ENCODE results near the gene IL21R. TPM values are rescaled to one million over a fixed set of nuclear protein-coding genes. Genes with fewer than 3 reads are reported as not detected.

Gene IL21R
- total and polyA plus RNA-seq, 3 donors from 2014 or later = 0.31 to 2.3 (median 0.87) TPM

DNA sequence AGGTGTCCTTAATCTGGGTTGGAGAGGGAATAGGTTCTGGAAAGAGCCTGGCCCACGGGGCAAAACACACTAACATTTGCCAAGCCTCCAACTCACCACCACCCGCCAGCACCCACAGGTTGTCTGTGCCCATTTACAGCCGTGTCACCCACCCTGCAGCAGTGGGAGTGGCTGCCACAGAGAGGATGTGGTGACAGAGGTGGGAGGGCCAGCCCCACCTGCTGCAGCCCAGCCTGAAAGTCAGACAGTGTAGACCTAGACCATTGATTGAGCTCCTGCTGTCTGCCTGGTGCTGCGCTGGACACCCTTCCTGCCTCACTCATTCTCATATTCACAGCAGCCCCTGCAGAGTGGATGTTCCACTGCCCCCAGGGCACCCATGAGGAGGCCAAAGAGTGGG is 44.7 kb downstream of the IL21R start:
- H3K27ac ChIP-seq = no peak overlapping the region
- 84% methylated on average over 3 to 4 of the region's 4 CpGs for WGBS, 2 donors
- no peak for DNase-seq
- intact Hi-C loops (cut with DNase I; ENCODE audit: low total_unique reads) = no loop called here
- no peaks in the 10 kb centered on the region for H3K4me1 ChIP-seq
- H3K27me3 ChIP-seq = no peaks in the 10 kb centered on the region
- H3K4me3 ChIP-seq = no peak overlapping the region
- no peaks in the 10 kb centered on the region for H3K9me3 ChIP-seq
- TF ChIP-seq, protein P1, sequence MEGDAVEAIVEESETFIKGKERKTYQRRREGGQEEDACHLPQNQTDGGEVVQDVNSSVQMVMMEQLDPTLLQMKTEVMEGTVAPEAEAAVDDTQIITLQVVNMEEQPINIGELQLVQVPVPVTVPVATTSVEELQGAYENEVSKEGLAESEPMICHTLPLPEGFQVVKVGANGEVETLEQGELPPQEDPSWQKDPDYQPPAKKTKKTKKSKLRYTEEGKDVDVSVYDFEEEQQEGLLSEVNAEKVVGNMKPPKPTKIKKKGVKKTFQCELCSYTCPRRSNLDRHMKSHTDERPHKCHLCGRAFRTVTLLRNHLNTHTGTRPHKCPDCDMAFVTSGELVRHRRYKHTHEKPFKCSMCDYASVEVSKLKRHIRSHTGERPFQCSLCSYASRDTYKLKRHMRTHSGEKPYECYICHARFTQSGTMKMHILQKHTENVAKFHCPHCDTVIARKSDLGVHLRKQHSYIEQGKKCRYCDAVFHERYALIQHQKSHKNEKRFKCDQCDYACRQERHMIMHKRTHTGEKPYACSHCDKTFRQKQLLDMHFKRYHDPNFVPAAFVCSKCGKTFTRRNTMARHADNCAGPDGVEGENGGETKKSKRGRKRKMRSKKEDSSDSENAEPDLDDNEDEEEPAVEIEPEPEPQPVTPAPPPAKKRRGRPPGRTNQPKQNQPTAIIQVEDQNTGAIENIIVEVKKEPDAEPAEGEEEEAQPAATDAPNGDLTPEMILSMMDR (IDR thresholded peaks at IDR 0.05) = no peak
- no peak for TF ChIP-seq POLR2A (IDR thresholded peaks at IDR 0.05)
- no peaks in the 10 kb centered on the region for H3K36me3 ChIP-seq (ENCODE audit: low read depth, missing control alignments)

DNA sequence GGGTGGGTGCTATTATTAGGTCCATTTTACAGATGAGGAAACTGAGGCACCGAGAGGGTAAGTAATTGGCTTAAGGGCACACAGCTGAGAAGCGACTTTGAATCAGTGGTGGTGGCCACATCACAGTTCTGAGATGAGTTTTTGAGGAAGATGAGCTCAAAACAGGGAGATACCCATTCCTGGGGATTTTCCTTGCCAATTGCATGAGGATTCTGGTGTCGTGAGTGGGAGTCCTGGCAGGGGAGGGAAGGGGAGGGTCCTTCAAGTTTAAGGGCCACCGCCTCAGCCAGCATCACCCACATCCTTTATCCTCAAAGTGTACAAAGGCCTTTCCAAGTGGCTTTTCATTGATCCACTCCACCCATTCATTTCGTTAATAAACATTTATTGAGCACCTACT is 45.3 kb downstream of the IL21R start:
- Histone ChIP-seq H3K27ac (no peak overlapping the region), H3K4me1 (no peaks in the 10 kb centered on the region), H3K4me3 (no peak overlapping the region), H3K36me3 (ENCODE audit: low read depth, missing control alignments) (no peaks in the 10 kb centered on the region), H3K9me3 (no peaks in the 10 kb centered on the region), H3K27me3 (no peaks in the 10 kb centered on the region)
- DNase-seq = no peak
- TF ChIP-seq, protein P1 (IDR thresholded peaks at IDR 0.05) = no peak
- TF ChIP-seq POLR2A (IDR thresholded peaks at IDR 0.05) = no peak
- intact Hi-C loops (cut with DNase I; ENCODE audit: low total_unique reads) = no loop called here
- 93% methylated on average over 5 of the region's 5 CpGs for WGBS, 2 donors

DNA sequence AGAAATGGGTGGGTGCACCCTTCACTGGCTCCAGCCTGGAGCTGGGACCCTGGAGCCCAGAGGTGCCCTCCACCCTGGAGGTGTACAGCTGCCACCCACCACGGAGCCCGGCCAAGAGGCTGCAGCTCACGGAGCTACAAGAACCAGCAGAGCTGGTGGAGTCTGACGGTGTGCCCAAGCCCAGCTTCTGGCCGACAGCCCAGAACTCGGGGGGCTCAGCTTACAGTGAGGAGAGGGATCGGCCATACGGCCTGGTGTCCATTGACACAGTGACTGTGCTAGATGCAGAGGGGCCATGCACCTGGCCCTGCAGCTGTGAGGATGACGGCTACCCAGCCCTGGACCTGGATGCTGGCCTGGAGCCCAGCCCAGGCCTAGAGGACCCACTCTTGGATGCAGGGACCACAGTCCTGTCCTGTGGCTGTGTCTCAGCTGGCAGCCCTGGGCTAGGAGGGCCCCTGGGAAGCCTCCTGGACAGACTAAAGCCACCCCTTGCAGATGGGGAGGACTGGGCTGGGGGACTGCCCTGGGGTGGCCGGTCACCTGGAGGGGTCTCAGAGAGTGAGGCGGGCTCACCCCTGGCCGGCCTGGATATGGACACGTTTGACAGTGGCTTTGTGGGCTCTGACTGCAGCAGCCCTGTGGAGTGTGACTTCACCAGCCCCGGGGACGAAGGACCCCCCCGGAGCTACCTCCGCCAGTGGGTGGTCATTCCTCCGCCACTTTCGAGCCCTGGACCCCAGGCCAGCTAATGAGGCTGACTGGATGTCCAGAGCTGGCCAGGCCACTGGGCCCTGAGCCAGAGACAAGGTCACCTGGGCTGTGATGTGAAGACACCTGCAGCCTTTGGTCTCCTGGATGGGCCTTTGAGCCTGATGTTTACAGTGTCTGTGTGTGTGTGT is 46.8 kb downstream of the IL21R start:
- Histone ChIP-seq H3K4me3 (no peak overlapping the region), H3K4me1 (no peaks in the 10 kb centered on the region), H3K36me3 (ENCODE audit: low read depth, missing control alignments) (no peaks in the 10 kb centered on the region), H3K27ac (no peak overlapping the region), H3K9me3 (no peaks in the 10 kb centered on the region), H3K27me3 (no peaks in the 10 kb centered on the region)
- DNase-seq = no peak
- intact Hi-C loops (cut with DNase I; ENCODE audit: low total_unique reads) = no loop called here
- 90% methylated on average over 18 of the region's 19 CpGs; no CpG with 5 or more reads in 1 of the 2 donors for WGBS, 2 donors
- TF ChIP-seq, protein P1 (IDR thresholded peaks at IDR 0.05) = no peak
- TF ChIP-seq POLR2A (IDR thresholded peaks at IDR 0.05) = no peak

DNA sequence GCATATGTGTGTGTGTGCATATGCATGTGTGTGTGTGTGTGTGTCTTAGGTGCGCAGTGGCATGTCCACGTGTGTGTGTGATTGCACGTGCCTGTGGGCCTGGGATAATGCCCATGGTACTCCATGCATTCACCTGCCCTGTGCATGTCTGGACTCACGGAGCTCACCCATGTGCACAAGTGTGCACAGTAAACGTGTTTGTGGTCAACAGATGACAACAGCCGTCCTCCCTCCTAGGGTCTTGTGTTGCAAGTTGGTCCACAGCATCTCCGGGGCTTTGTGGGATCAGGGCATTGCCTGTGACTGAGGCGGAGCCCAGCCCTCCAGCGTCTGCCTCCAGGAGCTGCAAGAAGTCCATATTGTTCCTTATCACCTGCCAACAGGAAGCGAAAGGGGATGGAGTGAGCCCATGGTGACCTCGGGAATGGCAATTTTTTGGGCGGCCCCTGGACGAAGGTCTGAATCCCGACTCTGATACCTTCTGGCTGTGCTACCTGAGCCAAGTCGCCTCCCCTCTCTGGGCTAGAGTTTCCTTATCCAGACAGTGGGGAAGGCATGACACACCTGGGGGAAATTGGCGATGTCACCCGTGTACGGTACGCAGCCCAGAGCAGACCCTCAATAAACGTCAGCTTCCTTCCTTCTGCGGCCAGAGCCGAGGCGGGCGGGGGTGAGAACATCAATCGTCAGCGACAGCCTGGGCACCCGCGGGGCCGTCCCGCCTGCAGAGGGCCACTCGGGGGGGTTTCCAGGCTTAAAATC is 47.6 kb downstream of the IL21R start:
- H3K4me1 ChIP-seq = no peaks in the 10 kb centered on the region
- H3K27ac ChIP-seq = no peak overlapping the region
- no peak for TF ChIP-seq POLR2A (IDR thresholded peaks at IDR 0.05)
- TF ChIP-seq, protein P1 (IDR thresholded peaks at IDR 0.05) = no peak
- H3K4me3 ChIP-seq = no peak overlapping the region
- H3K27me3 ChIP-seq = no peaks in the 10 kb centered on the region
- WGBS, 2 donors = 33 to 47% methylated on average over 21 to 31 of the region's 31 CpGs
- no peak for DNase-seq
- no peaks in the 10 kb centered on the region for H3K9me3 ChIP-seq
- H3K36me3 ChIP-seq (ENCODE audit: low read depth, missing control alignments) = no peaks in the 10 kb centered on the region
- intact Hi-C loops (cut with DNase I; ENCODE audit: low total_unique reads) = loop anchor here (10.0 kb wide), 1 partner anchor 275 kb away; no protein-coding TSS in a partner anchor
